ENCODE measurements around the gene OSBPL9. TPM values are rescaled to one million over a fixed set of nuclear protein-coding genes. Genes with fewer than 3 reads are reported as not detected.

OSBPL9 gene
- total RNA-seq, 1 donor from 2014 or later, result 63.7 TPM

DNA sequence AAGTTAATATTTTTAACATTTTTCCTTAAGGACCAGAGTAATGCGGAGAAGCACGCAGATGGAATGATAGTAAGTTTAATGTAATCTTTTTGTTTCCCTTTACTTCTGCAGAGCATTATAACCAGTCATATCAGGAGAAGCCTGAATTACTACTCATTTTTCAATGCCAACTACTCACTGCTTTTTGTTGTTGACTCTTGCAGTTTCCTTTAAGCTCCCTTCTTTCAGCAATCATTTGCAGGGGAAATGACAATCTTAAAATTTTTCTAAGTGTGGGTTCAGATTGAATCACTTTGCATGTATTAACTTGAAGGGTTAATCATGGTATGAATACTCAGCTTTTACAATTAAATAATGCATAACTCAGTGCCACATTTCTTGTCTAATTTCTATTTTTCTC lies 139.4 kb downstream of the OSBPL9 start:
- intact Hi-C loops (cut with micrococcal nuclease), result no loop called here
- Mint-ChIP-seq H3K4me3 (no peak overlapping the region), H3K9me3 (peaks cover 7% of the 10 kb centered on the region), H3K4me1 (no peaks in the 10 kb centered on the region), H3K27me3 (no peaks in the 10 kb centered on the region), H3K36me3 (ENCODE audit: low read depth) (peaks cover 59% of the 10 kb centered on the region), H3K27ac (no peak overlapping the region)
- TF ChIP-seq, protein P1, sequence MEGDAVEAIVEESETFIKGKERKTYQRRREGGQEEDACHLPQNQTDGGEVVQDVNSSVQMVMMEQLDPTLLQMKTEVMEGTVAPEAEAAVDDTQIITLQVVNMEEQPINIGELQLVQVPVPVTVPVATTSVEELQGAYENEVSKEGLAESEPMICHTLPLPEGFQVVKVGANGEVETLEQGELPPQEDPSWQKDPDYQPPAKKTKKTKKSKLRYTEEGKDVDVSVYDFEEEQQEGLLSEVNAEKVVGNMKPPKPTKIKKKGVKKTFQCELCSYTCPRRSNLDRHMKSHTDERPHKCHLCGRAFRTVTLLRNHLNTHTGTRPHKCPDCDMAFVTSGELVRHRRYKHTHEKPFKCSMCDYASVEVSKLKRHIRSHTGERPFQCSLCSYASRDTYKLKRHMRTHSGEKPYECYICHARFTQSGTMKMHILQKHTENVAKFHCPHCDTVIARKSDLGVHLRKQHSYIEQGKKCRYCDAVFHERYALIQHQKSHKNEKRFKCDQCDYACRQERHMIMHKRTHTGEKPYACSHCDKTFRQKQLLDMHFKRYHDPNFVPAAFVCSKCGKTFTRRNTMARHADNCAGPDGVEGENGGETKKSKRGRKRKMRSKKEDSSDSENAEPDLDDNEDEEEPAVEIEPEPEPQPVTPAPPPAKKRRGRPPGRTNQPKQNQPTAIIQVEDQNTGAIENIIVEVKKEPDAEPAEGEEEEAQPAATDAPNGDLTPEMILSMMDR (IDR thresholded peaks at IDR 0.05), result no peak
- ATAC-seq (ENCODE audit: low read depth), result no peak
- no peak for DNase-seq
- CTCF ChIA-PET, result no interaction called here
- POLR2A ChIA-PET, result no interaction called here

DNA sequence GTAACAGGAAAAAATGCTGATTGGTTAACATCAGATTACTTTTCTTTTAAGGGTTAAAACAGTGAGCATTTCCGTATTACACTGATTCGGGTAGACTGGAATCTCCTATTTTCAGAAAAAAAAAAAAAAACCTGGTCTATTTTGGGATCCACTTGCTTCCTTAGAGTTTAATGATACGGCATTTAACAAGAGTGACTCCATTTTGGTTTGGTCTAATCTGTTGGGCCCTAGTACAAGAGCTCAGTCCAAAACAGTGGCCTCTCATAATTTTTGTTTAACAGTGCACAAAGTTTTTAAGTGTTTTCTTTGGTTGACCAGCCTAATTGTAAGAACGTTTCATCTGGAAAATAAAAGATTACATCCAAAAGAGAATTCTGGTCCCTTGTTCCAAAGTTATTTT lies 141.4 kb downstream of the OSBPL9 start:
- intact Hi-C loops (cut with micrococcal nuclease), result no loop called here
- no peak for ATAC-seq (ENCODE audit: low read depth)
- Mint-ChIP-seq H3K27ac (no peak overlapping the region), H3K4me1 (peaks cover 4% of the 10 kb centered on the region), H3K36me3 (ENCODE audit: low read depth) (peaks cover 57% of the 10 kb centered on the region), H3K4me3 (no peak overlapping the region), H3K27me3 (no peaks in the 10 kb centered on the region), H3K9me3 (no peaks in the 10 kb centered on the region)
- ChIA-PET POLR2A (no interaction called here), CTCF (no interaction called here)
- TF ChIP-seq, protein P1 (IDR thresholded peaks at IDR 0.05), result no peak
- DNase-seq, result no peak

DNA sequence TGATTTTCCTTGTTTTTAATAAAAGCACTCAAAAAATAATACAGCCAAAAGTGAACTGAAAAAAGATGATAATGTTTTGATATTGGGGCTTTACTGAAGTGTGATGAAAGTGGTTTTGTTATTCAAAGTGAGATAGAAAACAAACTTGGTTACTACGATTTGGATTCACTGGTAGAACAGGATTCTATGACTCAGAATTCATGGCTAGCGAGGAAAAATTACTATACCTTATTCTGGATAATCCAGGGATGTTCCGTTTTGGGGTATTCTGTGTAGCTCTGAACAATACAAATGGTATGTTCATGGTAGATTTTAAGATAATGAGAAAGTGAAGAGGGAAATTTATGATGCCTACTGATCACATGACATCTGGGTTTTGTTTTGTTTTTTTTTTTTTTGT lies 144.0 kb downstream of the OSBPL9 start:
- H3K36me3 Mint-ChIP-seq (ENCODE audit: low read depth), result peaks cover 50% of the 10 kb centered on the region
- DNase-seq (no peak), ATAC-seq (ENCODE audit: low read depth) (no peak)
- POLR2A ChIA-PET, result interaction anchor here (1.2 kb wide), 1 partner anchor 29 kb away, joined by 7 read pairs; no protein-coding TSS in a partner anchor
- TF ChIP-seq, protein P1 (IDR thresholded peaks at IDR 0.05), result no peak
- H3K4me1 Mint-ChIP-seq, result peaks cover 8% of the 10 kb centered on the region
- intact Hi-C loops (cut with micrococcal nuclease), result no loop called here
- no peak overlapping the region for H3K4me3 Mint-ChIP-seq
- H3K27ac Mint-ChIP-seq, result peak overlapping the region; percentile 4
- no peaks in the 10 kb centered on the region for H3K27me3 Mint-ChIP-seq
- no peaks in the 10 kb centered on the region for H3K9me3 Mint-ChIP-seq
- CTCF ChIA-PET, result interaction anchor here (1.0 kb wide), 1 partner anchor 9 kb away, joined by 3 read pairs; no protein-coding TSS in a partner anchor

DNA sequence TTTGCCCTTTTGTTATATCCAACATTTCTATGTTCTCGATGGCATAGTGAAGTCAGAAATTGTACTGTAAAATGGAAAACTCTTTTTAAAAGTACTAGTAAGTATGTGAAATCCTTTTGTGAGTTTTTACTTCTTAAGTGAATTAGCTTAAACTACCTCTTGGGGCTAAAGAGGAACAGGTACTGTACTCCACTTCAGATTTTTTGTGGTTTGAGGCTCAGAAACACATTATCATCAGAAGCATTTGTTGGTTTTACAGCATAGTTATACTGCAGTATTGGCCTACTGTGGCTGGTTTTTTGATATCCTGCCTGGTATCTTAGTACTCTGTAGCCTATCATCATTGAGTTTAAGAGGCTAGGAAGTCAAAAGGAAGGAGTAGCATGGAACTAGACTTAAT lies 144.5 kb downstream of the OSBPL9 start:
- no peak overlapping the region for H3K27ac Mint-ChIP-seq
- no peak for DNase-seq
- peaks cover 8% of the 10 kb centered on the region for H3K4me1 Mint-ChIP-seq
- TF ChIP-seq, protein P1 (IDR thresholded peaks at IDR 0.05), result no peak
- no peaks in the 10 kb centered on the region for H3K9me3 Mint-ChIP-seq
- ATAC-seq (ENCODE audit: low read depth), result no peak
- no peak overlapping the region for H3K4me3 Mint-ChIP-seq
- H3K27me3 Mint-ChIP-seq, result no peaks in the 10 kb centered on the region
- intact Hi-C loops (cut with micrococcal nuclease), result no loop called here
- H3K36me3 Mint-ChIP-seq (ENCODE audit: low read depth), result peaks cover 51% of the 10 kb centered on the region
- ChIA-PET CTCF (interaction anchor here (0.7 to 1.0 kb wide), 2 partner anchors 9 to 63 kb away, joined by 3 read pairs; no protein-coding TSS in a partner anchor), POLR2A (interaction anchor here (1.2 kb wide), 1 partner anchor 30 kb away, joined by 7 read pairs; no protein-coding TSS in a partner anchor)

DNA sequence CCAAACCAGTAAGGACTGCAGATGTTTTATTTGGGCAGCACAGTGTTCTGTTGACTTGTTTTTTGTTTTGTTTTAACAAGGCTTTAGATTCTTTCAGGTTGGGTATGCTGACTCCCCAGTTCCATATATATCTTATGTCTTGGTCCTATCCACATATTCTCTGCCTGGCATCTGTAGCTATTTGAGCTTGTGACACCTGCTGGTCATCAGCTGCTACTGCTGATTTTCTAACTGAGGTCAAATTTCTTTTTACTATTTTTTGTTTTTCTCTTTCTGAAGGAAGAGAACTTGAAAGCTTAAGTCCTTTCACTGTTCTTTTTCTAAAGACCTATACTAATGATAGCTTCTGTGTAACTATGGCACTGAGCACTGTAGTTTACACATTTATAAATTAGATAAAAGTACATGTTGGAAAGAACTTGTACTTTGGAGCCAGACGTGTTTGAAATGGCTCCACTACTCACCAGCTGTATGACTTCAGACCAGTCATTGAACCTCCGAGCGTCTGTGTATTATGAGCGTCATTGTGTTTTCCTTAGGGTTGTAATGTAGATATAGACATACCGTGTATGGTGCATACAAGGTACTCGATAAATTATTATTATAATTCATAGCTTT lies 152.2 kb downstream of the OSBPL9 start:
- peaks cover 10% of the 10 kb centered on the region for H3K4me1 Mint-ChIP-seq
- no peaks in the 10 kb centered on the region for H3K9me3 Mint-ChIP-seq
- peaks cover 63% of the 10 kb centered on the region for H3K36me3 Mint-ChIP-seq (ENCODE audit: low read depth)
- ChIA-PET POLR2A (interaction anchor here (0.6 to 1.0 kb wide), 4 partner anchors 39 to 242 kb away, joined by 3 read pairs; no protein-coding TSS in a partner anchor), CTCF (interaction anchor here (0.5 to 2.9 kb wide), 22 partner anchors 8 to 791 kb away, joined by 3 to 14 read pairs (median 3); partner anchors contain the start of gene EPS15)
- no peak for DNase-seq
- intact Hi-C loops (cut with micrococcal nuclease), result loop anchor here (1.0 to 5.0 kb wide), 5 partner anchors 42 to 427 kb away; partner anchors contain the start of gene EPS15
- H3K27ac Mint-ChIP-seq, result peak overlapping the region; percentile 8
- no peak overlapping the region for H3K4me3 Mint-ChIP-seq
- H3K27me3 Mint-ChIP-seq, result no peaks in the 10 kb centered on the region
- TF ChIP-seq, protein P1 (IDR thresholded peaks at IDR 0.05), result no peak
- ATAC-seq (ENCODE audit: low read depth), result peak; percentile 73
